Nephron (organoid): ENCODE results near the gene KAT2A.

ENCODE experiments used
- H3K27ac Mint-ChIP-seq, 3 experiments: 2 replicates each; pipeline ENCODE4 v1.8.0; 2020; ENCODE audit warnings: mixed read lengths in 3 of 3, mild to moderate bottlenecking in 2 of 3, moderate library complexity in 1 of 3
- H3K27me3 Mint-ChIP-seq: 2 replicates; pipeline ENCODE4 v1.8.0; 2021; ENCODE audit warnings: low read depth, mild to moderate bottlenecking, moderate library complexity, mixed read lengths
- H3K36me3 Mint-ChIP-seq: 2 replicates; pipeline ENCODE4 v1.8.0; 2020; ENCODE audit warnings: low read depth, mixed read lengths
- H3K4me1 Mint-ChIP-seq: 2 replicates; pipeline ENCODE4 v1.8.0; 2020; ENCODE audit warnings: mixed read lengths
- H3K4me3 Mint-ChIP-seq, 3 experiments: 2 replicates each; pipeline ENCODE4 v1.8.0; 2020; ENCODE audit warnings: mild to moderate bottlenecking in 3 of 3, mixed read lengths in 3 of 3, moderate library complexity in 2 of 3
- H3K9me3 Mint-ChIP-seq: 2 replicates; pipeline ENCODE4 v1.8.0; 2020; ENCODE audit warnings: mixed read lengths
- TF ChIP-seq, protein P1 (sequence below), 3 experiments: fragments of 200-600 bp; sonication (generic); IDR thresholded peaks; one replicate each; pipeline ENCODE4 v1.5.0; 2021; ENCODE audit warnings: antibody characterized with exemption in 3 of 3; ENCODE audit not compliant: unreplicated experiment in 3 of 3

The KAT2A gene

DNA sequence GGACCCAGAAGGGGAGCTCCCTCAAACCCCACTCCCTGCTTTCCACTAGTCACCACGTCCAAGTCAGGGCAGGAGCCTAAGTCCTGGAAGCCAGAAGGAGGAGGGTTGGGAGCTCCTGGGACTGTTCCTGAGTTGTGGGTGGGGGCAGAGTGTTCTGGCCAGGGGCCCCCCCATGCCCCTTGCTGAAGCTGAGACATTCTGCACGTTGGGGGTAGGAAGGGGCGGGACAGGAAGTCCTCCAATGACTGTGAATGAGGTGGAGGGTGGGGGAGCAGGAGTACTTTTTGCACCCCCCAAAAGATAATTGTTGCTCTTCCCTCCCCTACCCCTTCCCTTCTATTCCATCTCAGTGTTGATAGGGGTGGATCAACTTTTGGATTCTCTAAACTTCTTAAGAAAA lies 49.4 kb downstream of the KAT2A start:
- Mint-ChIP-seq H3K4me1 (peaks cover 12% of the 10 kb centered on the region), H3K4me3 (peak overlapping the region in 2 of 3 experiments; percentile 30 to 61), H3K36me3 (no peaks in the 10 kb centered on the region), H3K27me3 (peaks cover 43% of the 10 kb centered on the region), H3K9me3 (no peaks in the 10 kb centered on the region), H3K27ac (no peak overlapping the region)
- TF ChIP-seq, protein P1, sequence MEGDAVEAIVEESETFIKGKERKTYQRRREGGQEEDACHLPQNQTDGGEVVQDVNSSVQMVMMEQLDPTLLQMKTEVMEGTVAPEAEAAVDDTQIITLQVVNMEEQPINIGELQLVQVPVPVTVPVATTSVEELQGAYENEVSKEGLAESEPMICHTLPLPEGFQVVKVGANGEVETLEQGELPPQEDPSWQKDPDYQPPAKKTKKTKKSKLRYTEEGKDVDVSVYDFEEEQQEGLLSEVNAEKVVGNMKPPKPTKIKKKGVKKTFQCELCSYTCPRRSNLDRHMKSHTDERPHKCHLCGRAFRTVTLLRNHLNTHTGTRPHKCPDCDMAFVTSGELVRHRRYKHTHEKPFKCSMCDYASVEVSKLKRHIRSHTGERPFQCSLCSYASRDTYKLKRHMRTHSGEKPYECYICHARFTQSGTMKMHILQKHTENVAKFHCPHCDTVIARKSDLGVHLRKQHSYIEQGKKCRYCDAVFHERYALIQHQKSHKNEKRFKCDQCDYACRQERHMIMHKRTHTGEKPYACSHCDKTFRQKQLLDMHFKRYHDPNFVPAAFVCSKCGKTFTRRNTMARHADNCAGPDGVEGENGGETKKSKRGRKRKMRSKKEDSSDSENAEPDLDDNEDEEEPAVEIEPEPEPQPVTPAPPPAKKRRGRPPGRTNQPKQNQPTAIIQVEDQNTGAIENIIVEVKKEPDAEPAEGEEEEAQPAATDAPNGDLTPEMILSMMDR (IDR thresholded peaks at IDR 0.05; ENCODE audit: unreplicated experiment in 3 of 3): no peak

DNA sequence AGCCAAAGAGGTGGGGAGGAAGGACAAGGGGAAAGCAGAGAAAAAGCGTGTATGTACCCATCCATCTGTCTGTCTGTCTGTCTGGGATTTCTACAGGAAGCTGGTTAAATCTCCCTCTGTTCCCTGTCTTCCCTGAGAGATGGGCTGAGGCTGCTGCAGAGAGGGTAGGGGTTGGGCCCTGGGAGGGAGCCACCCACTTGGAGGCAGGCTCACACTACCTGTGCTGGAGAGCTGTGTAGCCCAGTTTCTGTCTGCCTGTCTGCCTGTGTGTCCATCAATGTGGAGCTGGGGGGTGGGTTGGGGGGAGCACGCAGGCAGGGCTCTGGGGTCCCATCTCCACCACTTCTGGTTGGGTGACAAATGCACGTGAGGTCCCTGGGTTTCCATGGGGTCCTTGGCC lies 52.2 kb downstream of the KAT2A start:
- Mint-ChIP-seq H3K36me3 (no peaks in the 10 kb centered on the region), H3K27ac (no peak overlapping the region), H3K9me3 (no peaks in the 10 kb centered on the region)

DNA sequence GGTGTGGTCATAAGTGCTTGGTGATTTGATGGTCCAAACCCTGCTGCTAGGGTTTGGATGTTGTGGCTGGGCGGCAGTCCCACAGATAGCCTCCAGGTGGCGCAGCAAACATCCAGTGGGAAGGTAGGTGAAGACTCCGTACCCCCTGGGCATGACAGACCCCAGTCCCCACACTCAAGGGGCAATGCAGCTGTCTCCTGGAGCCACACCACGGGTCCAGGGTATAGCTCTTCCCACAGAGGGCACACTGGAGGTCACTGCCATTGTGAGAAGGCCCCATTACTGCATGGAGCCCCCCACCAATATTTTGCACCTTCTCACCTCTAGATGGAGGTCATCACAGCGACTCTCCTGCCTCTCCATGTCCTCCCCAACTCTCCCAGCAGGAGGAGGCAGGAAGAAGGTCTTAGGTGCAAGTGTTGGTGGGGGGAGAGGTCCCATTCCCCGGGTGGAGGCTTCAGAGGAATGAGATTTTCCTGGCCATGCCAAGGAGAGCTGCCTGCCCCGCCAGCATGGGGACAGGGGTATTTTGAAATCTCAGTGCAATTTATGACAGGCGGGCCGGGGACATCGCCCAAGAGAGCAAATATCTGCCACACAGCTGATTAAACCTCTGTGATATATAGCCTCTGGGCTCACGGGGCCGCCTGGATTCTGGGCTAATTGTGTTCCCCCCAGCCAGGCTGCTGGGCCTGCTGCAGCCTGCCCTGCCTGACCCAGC lies 53.6 kb downstream of the KAT2A start:
- Mint-ChIP-seq H3K36me3 (no peaks in the 10 kb centered on the region), H3K4me1 (peaks cover 22% of the 10 kb centered on the region), H3K27ac (no peak overlapping the region), H3K27me3 (peaks cover 24% of the 10 kb centered on the region), H3K4me3 (no peak overlapping the region), H3K9me3 (no peaks in the 10 kb centered on the region)
- TF ChIP-seq, protein P1 (IDR thresholded peaks at IDR 0.05; ENCODE audit: unreplicated experiment in 3 of 3): peak; percentile 88 to 91 (median 89)

More for the DNA sequence above, 52.2 kb downstream of the KAT2A start:
- Mint-ChIP-seq H3K4me3 (no peak overlapping the region), H3K4me1 (peaks cover 15% of the 10 kb centered on the region), H3K27me3 (peaks cover 32% of the 10 kb centered on the region)
- TF ChIP-seq, protein P1 (IDR thresholded peaks at IDR 0.05; ENCODE audit: unreplicated experiment in 3 of 3): no peak

DNA sequence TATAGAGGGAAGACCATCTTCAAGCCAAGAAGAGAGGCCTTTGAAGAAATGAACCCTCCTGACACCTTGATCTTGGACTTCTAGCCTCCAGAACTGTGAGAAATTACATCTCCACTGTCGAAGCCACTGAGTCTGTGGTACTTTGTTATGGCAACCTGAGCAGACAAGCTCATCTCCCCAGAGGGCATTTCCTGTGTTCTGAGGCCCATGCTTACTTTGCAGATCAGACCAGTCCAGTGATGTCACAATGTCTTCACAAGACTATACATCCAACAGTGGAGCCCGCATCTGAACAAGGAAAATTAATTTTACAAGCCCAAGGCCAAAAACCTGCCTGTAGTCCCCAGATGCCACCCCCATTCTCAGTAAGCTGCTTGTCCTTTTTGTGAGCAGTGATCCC lies 56.0 kb downstream of the KAT2A start:
- Mint-ChIP-seq H3K4me3 (no peak overlapping the region), H3K4me1 (peaks cover 32% of the 10 kb centered on the region), H3K27me3 (peaks cover 15% of the 10 kb centered on the region), H3K9me3 (no peaks in the 10 kb centered on the region), H3K27ac (no peak overlapping the region), H3K36me3 (no peaks in the 10 kb centered on the region)
- TF ChIP-seq, protein P1 (IDR thresholded peaks at IDR 0.05; ENCODE audit: unreplicated experiment in 3 of 3): no peak
